Keratinocyte (primary cell): ENCODE measurements around the gene TRPC4. TPM values are rescaled to one million over a fixed set of nuclear protein-coding genes. Genes with fewer than 3 reads are reported as not detected.

ENCODE experiments used
- DNase-seq: peaks from one replicate; pipeline ENCODE4 v3.0.0-alpha.2; 2011; ENCODE audit warnings: low read depth, missing footprints, low spot score
- FAIRE-seq: peaks from 2 replicates; lab custom pipeline; 2011; peaks lifted over from hg19 to GRCh38; lab: Jason Lieb, UNC
- H2AFZ ChIP-seq: 2 replicates; pipeline ENCODE4 v1.6.0; 2012; ENCODE audit warnings: low read length, control low read depth, inconsistent platforms; ENCODE audit not compliant: control insufficient read depth
- H3K27ac ChIP-seq: 2 replicates; pipeline ENCODE4 v1.5.1; 2011; ENCODE audit warnings: low read length; ENCODE audit not compliant: control insufficient read depth, insufficient read depth
- H3K27me3 ChIP-seq: 3 replicates; pipeline ENCODE4 v1.6.0; 2011; ENCODE audit warnings: low read length; ENCODE audit not compliant: control insufficient read depth, insufficient read depth; ENCODE audit errors: extremely low read depth
- H3K36me3 ChIP-seq, 2 experiments: 2 replicates in 1 of 2; 3 replicates in 1 of 2; pipeline ENCODE4 v1.5.1; 2011; ENCODE audit warnings: low read length in 2 of 2, mild to moderate bottlenecking in 1 of 2; ENCODE audit not compliant: control insufficient read depth in 2 of 2, insufficient read depth in 2 of 2; ENCODE audit errors: extremely low read depth in 1 of 2
- H3K4me1 ChIP-seq: 3 replicates; pipeline ENCODE4 v1.5.1; 2011; ENCODE audit warnings: low read length; ENCODE audit not compliant: control insufficient read depth, insufficient read depth; ENCODE audit errors: extremely low read depth
- H3K4me2 ChIP-seq: 3 replicates; pipeline ENCODE4 v1.6.0; 2011; ENCODE audit warnings: low read depth, low read length; ENCODE audit not compliant: control insufficient read depth, insufficient read depth; ENCODE audit errors: extremely low read depth
- H3K4me3 ChIP-seq, 3 experiments: fragments of 200-600 bp in 1 of 3; sonication (generic) in 1 of 3; 2 replicates in 2 of 3; 3 replicates in 1 of 3; pipeline ENCODE4 v1.5.1; 2011 to 2016; ENCODE audit warnings: low read length in 3 of 3, mild to moderate bottlenecking in 3 of 3, control low read depth in 2 of 3, inconsistent platforms in 1 of 3, low read depth in 1 of 3, mixed read lengths in 1 of 3, mixed run types in 1 of 3, moderate library complexity in 1 of 3; ENCODE audit not compliant: control insufficient read depth in 2 of 3, insufficient read depth in 2 of 3; ENCODE audit errors: extremely low read depth in 1 of 3
- H3K79me2 ChIP-seq: 2 replicates; pipeline ENCODE4 v1.6.0; 2012; ENCODE audit warnings: low read length; ENCODE audit not compliant: control insufficient read depth, insufficient read depth
- H3K9ac ChIP-seq: 3 replicates; pipeline ENCODE4 v1.6.0; 2011; ENCODE audit warnings: low read length; ENCODE audit not compliant: control insufficient read depth, insufficient read depth; ENCODE audit errors: extremely low read depth
- H3K9me1 ChIP-seq: 3 replicates; pipeline ENCODE4 v1.6.0; 2011; ENCODE audit warnings: low read length; ENCODE audit not compliant: control insufficient read depth, insufficient read depth; ENCODE audit errors: extremely low read depth
- H3K9me3 ChIP-seq: 2 replicates; pipeline ENCODE4 v1.5.1; 2012; ENCODE audit warnings: low read depth, low read length; ENCODE audit not compliant: control insufficient read depth
- H4K20me1 ChIP-seq: 3 replicates; pipeline ENCODE4 v1.6.0; 2011; ENCODE audit warnings: low read length; ENCODE audit not compliant: control insufficient read depth, insufficient read depth; ENCODE audit errors: extremely low read depth
- EZH2 ChIP-seq: IDR thresholded peaks from one replicate; pipeline ENCODE4 v1.6.1; 2012; ENCODE audit warnings: inconsistent platforms, mild to moderate bottlenecking, low read length, moderate library complexity
- dilution Hi-C: fragments of 300-500 bp; cut with MboI; formaldehyde crosslinking; loops from one replicate; pipeline ENCODE4 v1.7.0; 2020; ENCODE audit warnings: low sequenced_read_pairs; ENCODE audit not compliant: extremely low pct_ligation_motif_present
- polyA plus RNA-seq, 5 experiments: library from polyadenylated mRNA; depleted of rRNA in 3 of 5; stranded (reverse) in 3 of 5; stranded (forward) in 1 of 5; unstranded in 1 of 5; fragments of >200 nt; gene quantifications; 1 replicate in 1 of 5; 2 replicates in 3 of 5; 3 replicates in 1 of 5; pipeline versions ENCODE4 v1.2.1 to v1.2.3, GENCODE V29; 2011 to 2012; ENCODE audit warnings: missing spikeins in 2 of 5, low read depth in 1 of 5, low replicate concordance in 1 of 5
- TF ChIP-seq, protein P1 (sequence below), 3 experiments: IDR thresholded peaks in 1 of 3; conservative IDR thresholded peaks in 1 of 3; optimal IDR thresholded peaks in 1 of 3; 2 replicates in 2 of 3; 3 replicates in 1 of 3; pipeline versions ENCODE3 to v1.5.1; 2011; ENCODE audit warnings: low read length in 3 of 3, mild to moderate bottlenecking in 3 of 3, moderate library complexity in 2 of 3, control low read depth in 1 of 3, inconsistent platforms in 1 of 3; ENCODE audit not compliant: insufficient read depth in 2 of 3; ENCODE audit errors: extremely low read depth in 1 of 3

TRPC4 gene
- polyA plus RNA-seq, 1 donor (not counting 4 experiments of a cell fraction or from before 2014, with no cell fraction given) = not detected

- dilution Hi-C loops = no loop called here
These were observed 9.3 kb upstream of the TRPC4 start for GRCh38 chr13:37878921-37879320.

GRCh38 chr13:37878496-37878895 is 8.9 kb upstream of the TRPC4 start:
- FAIRE-seq = no peak
- no peaks in the 10 kb centered on the region for H3K4me1 ChIP-seq
- no peak for DNase-seq

More at GRCh38 chr13:37878921-37879320, 9.3 kb upstream of the TRPC4 start:
- Histone ChIP-seq H3K9ac (no peak overlapping the region), H4K20me1 (no peaks in the 10 kb centered on the region), H2AFZ (no peak overlapping the region), H3K9me3 (no peaks in the 10 kb centered on the region), H3K36me3 (no peaks in the 10 kb centered on the region), H3K4me2 (no peak overlapping the region), H3K27ac (no peak overlapping the region), H3K27me3 (peaks cover 3% of the 10 kb centered on the region), H3K9me1 (no peaks in the 10 kb centered on the region), H3K4me1 (no peaks in the 10 kb centered on the region), H3K4me3 (no peak overlapping the region), H3K79me2 (no peaks in the 10 kb centered on the region)
- no peak for DNase-seq
- no peak for FAIRE-seq
- TF ChIP-seq, protein P1, sequence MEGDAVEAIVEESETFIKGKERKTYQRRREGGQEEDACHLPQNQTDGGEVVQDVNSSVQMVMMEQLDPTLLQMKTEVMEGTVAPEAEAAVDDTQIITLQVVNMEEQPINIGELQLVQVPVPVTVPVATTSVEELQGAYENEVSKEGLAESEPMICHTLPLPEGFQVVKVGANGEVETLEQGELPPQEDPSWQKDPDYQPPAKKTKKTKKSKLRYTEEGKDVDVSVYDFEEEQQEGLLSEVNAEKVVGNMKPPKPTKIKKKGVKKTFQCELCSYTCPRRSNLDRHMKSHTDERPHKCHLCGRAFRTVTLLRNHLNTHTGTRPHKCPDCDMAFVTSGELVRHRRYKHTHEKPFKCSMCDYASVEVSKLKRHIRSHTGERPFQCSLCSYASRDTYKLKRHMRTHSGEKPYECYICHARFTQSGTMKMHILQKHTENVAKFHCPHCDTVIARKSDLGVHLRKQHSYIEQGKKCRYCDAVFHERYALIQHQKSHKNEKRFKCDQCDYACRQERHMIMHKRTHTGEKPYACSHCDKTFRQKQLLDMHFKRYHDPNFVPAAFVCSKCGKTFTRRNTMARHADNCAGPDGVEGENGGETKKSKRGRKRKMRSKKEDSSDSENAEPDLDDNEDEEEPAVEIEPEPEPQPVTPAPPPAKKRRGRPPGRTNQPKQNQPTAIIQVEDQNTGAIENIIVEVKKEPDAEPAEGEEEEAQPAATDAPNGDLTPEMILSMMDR (optimal IDR thresholded peaks at IDR 0.05 in 1 of 3, IDR thresholded peaks at IDR 0.05 in 1 of 3, conservative IDR thresholded peaks at IDR 0.05 in 1 of 3; ENCODE audit: extremely low read depth in 1 of 3, insufficient read depth in 2 of 3, low read length in 3 of 3) = no peak
- TF ChIP-seq EZH2 = no peak

More at GRCh38 chr13:37878496-37878895, 8.9 kb upstream of the TRPC4 start:
- Histone ChIP-seq H3K4me2 (no peak overlapping the region), H3K4me3 (no peak overlapping the region), H3K9ac (no peak overlapping the region), H3K36me3 (no peaks in the 10 kb centered on the region), H3K79me2 (no peaks in the 10 kb centered on the region), H2AFZ (no peak overlapping the region), H3K27me3 (peaks cover 3% of the 10 kb centered on the region), H3K9me3 (no peaks in the 10 kb centered on the region), H4K20me1 (no peaks in the 10 kb centered on the region), H3K9me1 (no peaks in the 10 kb centered on the region), H3K27ac (no peak overlapping the region)
- TF ChIP-seq, protein P1 (optimal IDR thresholded peaks at IDR 0.05 in 1 of 3, IDR thresholded peaks at IDR 0.05 in 1 of 3, conservative IDR thresholded peaks at IDR 0.05 in 1 of 3; ENCODE audit: extremely low read depth in 1 of 3, insufficient read depth in 2 of 3, low read length in 3 of 3) = no peak
- no peak for TF ChIP-seq EZH2
- dilution Hi-C loops = no loop called here
